ENCODE measurements around the gene B4GALNT3. TPM values are rescaled to one million over a fixed set of nuclear protein-coding genes. Genes with fewer than 3 reads are reported as not detected.

B4GALNT3 gene
- total and polyA plus RNA-seq, 2 of the 13 experiments (the other 11 are each of a cell fraction or from before 2014, with no cell fraction given), result 3.2 to 4.4 TPM

- TF ChIP-seq PCBP1 (IDR thresholded peaks at IDR 0.05; ENCODE audit: borderline replicate concordance, low read depth, low read length), result no peak
- peak; percentile 96 for TF ChIP-seq ZNF609 (CRISPR knock-in tag; IDR thresholded peaks at IDR 0.05; ENCODE audit: borderline replicate concordance)
- no peak for TF ChIP-seq MZF1 (CRISPR knock-in tag; IDR thresholded peaks at IDR 0.05; ENCODE audit: borderline replicate concordance)
- no peak for TF ChIP-seq SRY (CRISPR knock-in tag; IDR thresholded peaks at IDR 0.05)
- TF ChIP-seq HMG20A (CRISPR knock-in tag; IDR thresholded peaks at IDR 0.05; ENCODE audit: borderline replicate concordance), result peak; percentile 86; the same call in 1 of the 2 replicates
- peak; percentile 95 for TF ChIP-seq ZBTB33 (CRISPR knock-in tag; IDR thresholded peaks at IDR 0.05)
- peak; percentile 69; the same call in 1 of the 2 replicates for TF ChIP-seq ZNF138 (CRISPR knock-in tag; IDR thresholded peaks at IDR 0.05; ENCODE audit: low read depth)
- TF ChIP-seq, protein P1, sequence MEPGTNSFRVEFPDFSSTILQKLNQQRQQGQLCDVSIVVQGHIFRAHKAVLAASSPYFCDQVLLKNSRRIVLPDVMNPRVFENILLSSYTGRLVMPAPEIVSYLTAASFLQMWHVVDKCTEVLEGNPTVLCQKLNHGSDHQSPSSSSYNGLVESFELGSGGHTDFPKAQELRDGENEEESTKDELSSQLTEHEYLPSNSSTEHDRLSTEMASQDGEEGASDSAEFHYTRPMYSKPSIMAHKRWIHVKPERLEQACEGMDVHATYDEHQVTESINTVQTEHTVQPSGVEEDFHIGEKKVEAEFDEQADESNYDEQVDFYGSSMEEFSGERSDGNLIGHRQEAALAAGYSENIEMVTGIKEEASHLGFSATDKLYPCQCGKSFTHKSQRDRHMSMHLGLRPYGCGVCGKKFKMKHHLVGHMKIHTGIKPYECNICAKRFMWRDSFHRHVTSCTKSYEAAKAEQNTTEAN (CRISPR knock-in tag; conservative IDR thresholded peaks at IDR 0.05), result no peak
- 0 out of 2 replicates have a peak, but pooled peaks have one; percentile 21 for TF ChIP-seq TOPORS (CRISPR knock-in tag; IDR thresholded peaks at IDR 0.05)
- TF ChIP-seq U2AF2 (IDR thresholded peaks at IDR 0.05; ENCODE audit: low read depth, low read length), result no peak
- peak; percentile 30; the same call in 1 of the 2 replicates for TF ChIP-seq ZNF770 (CRISPR knock-in tag; IDR thresholded peaks at IDR 0.05)
- no peak for TF ChIP-seq ZNF44 (CRISPR knock-in tag; IDR thresholded peaks at IDR 0.05)
- peak; percentile 58; the same call in 1 of the 2 replicates for TF ChIP-seq ZNF121 (CRISPR knock-in tag; IDR thresholded peaks at IDR 0.05)
- TF ChIP-seq KDM5B (CRISPR knock-in tag; IDR thresholded peaks at IDR 0.05; ENCODE audit: borderline replicate concordance), result no peak; the same call in 1 of the 2 replicates
- TF ChIP-seq KDM6A (CRISPR knock-in tag; IDR thresholded peaks at IDR 0.05; ENCODE audit: low read depth), result peak; percentile 94
- peak; percentile 86 for TF ChIP-seq MAFG (CRISPR knock-in tag; IDR thresholded peaks at IDR 0.05)
- TF ChIP-seq NKX3-1 (CRISPR knock-in tag; IDR thresholded peaks at IDR 0.05), result no peak
- TF ChIP-seq FLYWCH1 (CRISPR knock-in tag; IDR thresholded peaks at IDR 0.05), result no peak
- no peak for TF ChIP-seq ZNF549 (CRISPR knock-in tag; IDR thresholded peaks at IDR 0.05)
These were observed 125.6 kb downstream of the B4GALNT3 start (continued) for GRCh38 chr12:585062-586061.
